ENCODE measurements around the gene PLP1. TPM values are rescaled to one million over a fixed set of nuclear protein-coding genes. Genes with fewer than 3 reads are reported as not detected.

PLP1 gene
- total and polyA plus RNA-seq, 4 experiments from 2014 or later: not detected

- no peaks in the 10 kb centered on the region for H3K27me3 ChIP-seq (ENCODE audit: insufficient read depth, low read length)
- H3K9me3 ChIP-seq (ENCODE audit: control insufficient read depth in 1 of 2, low read length in 2 of 2): no peaks in the 10 kb centered on the region
- Mint-ChIP-seq H3K27ac (no peak overlapping the region), H3K4me1 (no peaks in the 10 kb centered on the region), H3K27me3 (peaks cover 1 to 8% of the 10 kb centered on the region in 2 donors), H3K9me3 (no peaks in the 10 kb centered on the region), H3K36me3 (no peaks in the 10 kb centered on the region), H3K4me3 (no peak overlapping the region)
- H3K36me3 ChIP-seq (ENCODE audit: insufficient read depth, low read length): no peaks in the 10 kb centered on the region
- ChIA-PET CTCF (ENCODE audit: partially characterized antibody) (no interaction called here), POLR2A (ENCODE audit: partially characterized antibody) (interaction anchor here (0.7 kb wide), 1 partner anchor 98 kb away, joined by 3 read pairs; no protein-coding TSS in a partner anchor)
- H3K27ac ChIP-seq (ENCODE audit: low read depth, low read length): no peak overlapping the region
- DNase-seq: no peak
- H3K4me1 ChIP-seq (ENCODE audit: insufficient read depth, low read length): no peaks in the 10 kb centered on the region
- no peak overlapping the region for H3K4me3 ChIP-seq (ENCODE audit: low read length in 2 of 2)
- intact Hi-C loops (cut with micrococcal nuclease): no loop called here
Measured at GRCh38 chrX:103781706-103782105, 5.1 kb downstream of the PLP1 start.

GRCh38 chrX:103782640-103783039, 6.0 kb downstream of the PLP1 start:
- CTCF ChIA-PET (ENCODE audit: partially characterized antibody): no interaction called here
- no peaks in the 10 kb centered on the region for H3K36me3 Mint-ChIP-seq

GRCh38 chrX:103783196-103783595, 6.6 kb downstream of the PLP1 start:
- POLR2A ChIA-PET (ENCODE audit: partially characterized antibody): no interaction called here

More at GRCh38 chrX:103782640-103783039, 6.0 kb downstream of the PLP1 start:
- H3K27me3 ChIP-seq (ENCODE audit: insufficient read depth, low read length): no peaks in the 10 kb centered on the region
- no peaks in the 10 kb centered on the region for H3K36me3 ChIP-seq (ENCODE audit: insufficient read depth, low read length)
- intact Hi-C loops (cut with micrococcal nuclease): no loop called here
- Mint-ChIP-seq H3K9me3 (no peaks in the 10 kb centered on the region), H3K4me1 (no peaks in the 10 kb centered on the region), H3K27ac (no peak overlapping the region), H3K27me3 (peaks cover 1 to 7% of the 10 kb centered on the region in 2 donors), H3K4me3 (no peak overlapping the region)
- H3K9me3 ChIP-seq (ENCODE audit: control insufficient read depth in 1 of 2, low read length in 2 of 2): no peaks in the 10 kb centered on the region
- POLR2A ChIA-PET (ENCODE audit: partially characterized antibody): no interaction called here
- no peak overlapping the region for H3K4me3 ChIP-seq (ENCODE audit: low read length in 2 of 2)
- no peak overlapping the region for H3K27ac ChIP-seq (ENCODE audit: low read depth, low read length)
- H3K4me1 ChIP-seq (ENCODE audit: insufficient read depth, low read length): no peaks in the 10 kb centered on the region
- no peak for DNase-seq

GRCh38 chrX:103783971-103784370, 7.3 kb downstream of the PLP1 start:
- Mint-ChIP-seq H3K9me3 (no peaks in the 10 kb centered on the region), H3K4me1 (no peaks in the 10 kb centered on the region), H3K36me3 (no peaks in the 10 kb centered on the region), H3K27ac (no peak overlapping the region), H3K27me3 (peaks cover 0 to 1% of the 10 kb centered on the region in 2 donors), H3K4me3 (no peak overlapping the region)
- ChIA-PET CTCF (ENCODE audit: partially characterized antibody) (no interaction called here), POLR2A (ENCODE audit: partially characterized antibody) (no interaction called here)
- no peak for DNase-seq
- H3K9me3 ChIP-seq (ENCODE audit: control insufficient read depth in 1 of 2, low read length in 2 of 2): no peaks in the 10 kb centered on the region
- no peaks in the 10 kb centered on the region for H3K27me3 ChIP-seq (ENCODE audit: insufficient read depth, low read length)
- H3K4me3 ChIP-seq (ENCODE audit: low read length in 2 of 2): no peak overlapping the region
- H3K27ac ChIP-seq (ENCODE audit: low read depth, low read length): no peak overlapping the region
- H3K4me1 ChIP-seq (ENCODE audit: insufficient read depth, low read length): no peaks in the 10 kb centered on the region
- no peaks in the 10 kb centered on the region for H3K36me3 ChIP-seq (ENCODE audit: insufficient read depth, low read length)
- intact Hi-C loops (cut with micrococcal nuclease): no loop called here

More at GRCh38 chrX:103783196-103783595, 6.6 kb downstream of the PLP1 start:
- Mint-ChIP-seq H3K27me3 (peaks cover under 1 to 6% of the 10 kb centered on the region in 2 donors), H3K27ac (peak overlapping the region in 1 of 7 donors; percentile 13), H3K36me3 (no peaks in the 10 kb centered on the region), H3K4me3 (no peak overlapping the region), H3K4me1 (no peaks in the 10 kb centered on the region), H3K9me3 (no peaks in the 10 kb centered on the region)
- H3K27me3 ChIP-seq (ENCODE audit: insufficient read depth, low read length): no peaks in the 10 kb centered on the region
- no peak overlapping the region for H3K27ac ChIP-seq (ENCODE audit: low read depth, low read length)
- no peak for DNase-seq
- H3K9me3 ChIP-seq (ENCODE audit: control insufficient read depth in 1 of 2, low read length in 2 of 2): no peaks in the 10 kb centered on the region
- H3K4me1 ChIP-seq (ENCODE audit: insufficient read depth, low read length): no peaks in the 10 kb centered on the region
- intact Hi-C loops (cut with micrococcal nuclease): no loop called here
- H3K36me3 ChIP-seq (ENCODE audit: insufficient read depth, low read length): no peaks in the 10 kb centered on the region
- H3K4me3 ChIP-seq (ENCODE audit: low read length in 2 of 2): no peak overlapping the region
- CTCF ChIA-PET (ENCODE audit: partially characterized antibody): no interaction called here

- ChIA-PET POLR2A (ENCODE audit: partially characterized antibody) (no interaction called here), CTCF (ENCODE audit: partially characterized antibody) (no interaction called here)
- no peaks in the 10 kb centered on the region for H3K4me1 ChIP-seq (ENCODE audit: insufficient read depth, low read length)
Measured at GRCh38 chrX:103789004-103789403, 12.4 kb downstream of the PLP1 start.

GRCh38 chrX:103791228-103791627, 14.6 kb downstream of the PLP1 start:
- Histone ChIP-seq H3K4me3 (ENCODE audit: low read length in 2 of 2) (no peak overlapping the region), H3K27ac (ENCODE audit: low read depth, low read length) (no peak overlapping the region), H3K4me1 (ENCODE audit: insufficient read depth, low read length) (no peaks in the 10 kb centered on the region), H3K9me3 (ENCODE audit: control insufficient read depth in 1 of 2, low read length in 2 of 2) (no peaks in the 10 kb centered on the region), H3K36me3 (ENCODE audit: insufficient read depth, low read length) (no peaks in the 10 kb centered on the region), H3K27me3 (ENCODE audit: insufficient read depth, low read length) (no peaks in the 10 kb centered on the region)
- no peak overlapping the region for H3K27ac Mint-ChIP-seq
- H3K36me3 Mint-ChIP-seq: no peaks in the 10 kb centered on the region
- H3K27me3 Mint-ChIP-seq: peaks cover 0 to 7% of the 10 kb centered on the region in 2 donors
- ChIA-PET CTCF (ENCODE audit: partially characterized antibody) (no interaction called here), POLR2A (ENCODE audit: partially characterized antibody) (no interaction called here)
- H3K4me1 Mint-ChIP-seq: no peaks in the 10 kb centered on the region
- intact Hi-C loops (cut with micrococcal nuclease): no loop called here
- H3K4me3 Mint-ChIP-seq: peak overlapping the region in 1 of 8 donors; percentile 41
- DNase-seq: no peak
- H3K9me3 Mint-ChIP-seq: no peaks in the 10 kb centered on the region

More at GRCh38 chrX:103789004-103789403, 12.4 kb downstream of the PLP1 start:
- H3K36me3 Mint-ChIP-seq: no peaks in the 10 kb centered on the region
- no peak for DNase-seq
- H3K9me3 ChIP-seq (ENCODE audit: control insufficient read depth in 1 of 2, low read length in 2 of 2): no peaks in the 10 kb centered on the region
- H3K4me3 Mint-ChIP-seq: no peak overlapping the region
- H3K27ac ChIP-seq (ENCODE audit: low read depth, low read length): no peak overlapping the region
- intact Hi-C loops (cut with micrococcal nuclease): no loop called here
- no peaks in the 10 kb centered on the region for H3K4me1 Mint-ChIP-seq
- no peak overlapping the region for H3K27ac Mint-ChIP-seq
- no peak overlapping the region for H3K4me3 ChIP-seq (ENCODE audit: low read length in 2 of 2)
- no peaks in the 10 kb centered on the region for H3K36me3 ChIP-seq (ENCODE audit: insufficient read depth, low read length)
- H3K27me3 Mint-ChIP-seq: peaks cover 0 to 6% of the 10 kb centered on the region in 2 donors
- no peaks in the 10 kb centered on the region for H3K9me3 Mint-ChIP-seq
- no peaks in the 10 kb centered on the region for H3K27me3 ChIP-seq (ENCODE audit: insufficient read depth, low read length)

- peaks cover 0 to 7% of the 10 kb centered on the region in 2 donors for H3K27me3 Mint-ChIP-seq
- CTCF ChIA-PET (ENCODE audit: partially characterized antibody): no interaction called here
Measured at GRCh38 chrX:103791826-103792485, 15.3 kb downstream of the PLP1 start.

More at GRCh38 chrX:103791826-103792485, 15.3 kb downstream of the PLP1 start:
- no peak overlapping the region for H3K27ac ChIP-seq (ENCODE audit: low read depth, low read length)
- H3K9me3 ChIP-seq (ENCODE audit: control insufficient read depth in 1 of 2, low read length in 2 of 2): no peaks in the 10 kb centered on the region
- no peak for DNase-seq
- Mint-ChIP-seq H3K4me3 (no peak overlapping the region), H3K9me3 (no peaks in the 10 kb centered on the region), H3K27ac (no peak overlapping the region), H3K36me3 (no peaks in the 10 kb centered on the region), H3K4me1 (no peaks in the 10 kb centered on the region)
- POLR2A ChIA-PET (ENCODE audit: partially characterized antibody): no interaction called here
- intact Hi-C loops (cut with micrococcal nuclease): no loop called here
- no peaks in the 10 kb centered on the region for H3K36me3 ChIP-seq (ENCODE audit: insufficient read depth, low read length)
- H3K4me3 ChIP-seq (ENCODE audit: low read length in 2 of 2): no peak overlapping the region
- H3K4me1 ChIP-seq (ENCODE audit: insufficient read depth, low read length): no peaks in the 10 kb centered on the region
- no peaks in the 10 kb centered on the region for H3K27me3 ChIP-seq (ENCODE audit: insufficient read depth, low read length)

Data from CD4-positive, alpha-beta memory T cell (primary cell).